C4-2B (cell line): ENCODE data around the gene PPP2R5C.

Experiments
- H3K27ac ChIP-seq: fragments of 450-650 bp; 2 replicates; pipeline ENCODE4 v1.5.1; 2017
- CTCF ChIP-seq: fragments of 450-650 bp; conservative IDR thresholded peaks from 2 replicates; pipeline ENCODE4 v1.5.1; 2017; ENCODE audit warnings: mild to moderate bottlenecking
- ZFX ChIP-seq: fragments of 450-650 bp; IDR thresholded peaks from 2 replicates; pipeline ENCODE4 v1.6.1; 2017

PPP2R5C gene

DNA sequence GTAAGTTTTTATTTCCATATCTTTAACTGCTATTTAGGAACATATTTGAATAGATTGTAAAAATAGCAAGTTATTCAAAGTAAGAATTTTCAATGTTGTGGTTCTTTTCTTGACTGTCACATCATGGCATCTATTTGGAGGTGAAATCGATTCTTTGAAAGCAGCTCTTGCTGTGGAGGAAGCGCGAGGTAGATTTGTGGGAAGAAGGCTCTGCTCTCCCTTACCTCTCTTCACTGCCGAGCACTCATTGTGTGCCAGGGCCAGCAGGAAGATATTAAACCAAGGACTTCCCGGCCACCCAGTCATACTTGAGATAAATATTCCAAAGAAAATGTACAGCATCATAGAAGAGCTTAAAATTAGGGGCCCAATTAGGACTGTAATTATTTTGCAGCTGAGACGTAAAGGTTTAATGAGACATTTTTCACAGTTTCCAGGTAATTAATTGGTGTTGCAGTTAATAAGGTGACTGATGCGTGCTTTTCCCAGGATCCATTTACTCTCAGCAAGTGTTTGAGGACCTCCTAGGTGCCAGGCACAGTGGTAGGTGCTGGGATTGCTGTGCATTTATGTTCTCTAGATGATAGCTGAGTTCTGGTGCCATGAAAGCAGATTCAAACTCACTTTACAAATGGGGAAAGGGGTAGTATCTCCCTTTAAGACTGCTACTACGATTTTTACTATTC, 113.7 kb downstream of the PPP2R5C start:
- no peak overlapping the region for H3K27ac ChIP-seq

DNA sequence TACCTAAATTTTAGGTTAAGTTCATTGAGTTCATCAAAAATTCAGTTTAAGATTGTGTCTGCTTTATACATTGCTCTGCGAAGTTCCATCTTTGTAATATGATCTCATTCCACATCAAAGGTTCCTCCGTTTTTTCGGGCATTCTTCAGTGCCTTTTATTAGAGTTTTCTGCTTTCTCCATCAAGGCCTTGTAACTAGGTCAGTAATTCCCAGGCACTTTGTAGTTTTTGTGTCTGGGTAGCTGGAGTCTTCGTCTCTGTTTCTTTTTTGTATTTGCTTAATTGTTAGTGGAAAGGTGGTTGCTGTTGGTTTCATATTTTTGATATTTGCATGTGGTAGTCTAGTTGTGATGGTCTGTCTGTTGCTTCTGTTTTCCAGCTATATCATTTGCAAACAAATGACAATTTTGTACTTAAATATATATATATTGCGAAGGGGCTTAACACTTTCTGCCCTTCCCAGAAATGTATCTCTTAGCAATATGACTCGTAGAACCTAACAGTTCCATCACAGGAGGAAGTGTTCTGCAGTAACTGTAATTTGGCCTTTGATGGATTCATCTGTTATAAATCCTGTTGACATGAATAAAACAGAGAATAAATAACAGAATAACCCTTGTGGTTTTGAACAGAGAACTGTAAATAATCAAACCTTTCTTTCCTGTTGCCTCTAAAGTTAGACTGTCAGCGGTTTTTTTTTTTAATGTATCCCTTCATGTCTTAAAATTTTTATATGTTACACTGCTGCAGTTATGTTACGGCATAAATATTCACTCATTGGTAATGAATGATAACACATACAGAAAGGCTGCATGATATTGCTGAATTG, 114.4 kb downstream of the PPP2R5C start:
- no peak for TF ChIP-seq CTCF
- no peak for TF ChIP-seq ZFX
- H3K27ac ChIP-seq: no peak overlapping the region

More for the DNA sequence above, 113.7 kb downstream of the PPP2R5C start:
- TF ChIP-seq ZFX (no peak), CTCF (no peak)

- H3K27ac ChIP-seq: no peak overlapping the region
- no peak for TF ChIP-seq CTCF
- no peak for TF ChIP-seq ZFX
Observed at GRCh38 chr14:101876555-101876938, 115.0 kb downstream of the PPP2R5C start.

DNA sequence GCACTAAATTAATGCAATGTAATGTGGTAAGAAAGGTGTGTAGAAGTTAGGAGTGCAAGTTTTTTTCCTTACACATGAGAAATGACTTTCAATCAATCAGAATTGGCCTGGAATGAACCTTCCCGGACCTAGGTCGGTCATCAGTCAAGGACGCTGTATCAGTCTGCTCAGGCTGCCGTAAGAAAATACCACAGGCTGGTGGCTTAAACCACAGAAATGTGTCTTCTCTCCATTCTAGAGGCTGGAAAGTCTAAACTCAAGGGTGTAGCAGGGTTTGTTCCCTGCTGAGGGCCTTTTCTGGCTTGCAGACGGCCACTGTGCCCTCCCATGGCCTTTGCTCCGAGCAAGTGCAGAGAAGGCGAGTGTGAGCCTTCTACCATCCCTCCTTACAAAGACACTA, 116.3 kb downstream of the PPP2R5C start:
- H3K27ac ChIP-seq: no peak overlapping the region
- TF ChIP-seq ZFX (no peak), CTCF (no peak)

- TF ChIP-seq CTCF: no peak
- no peak for TF ChIP-seq ZFX
- no peak overlapping the region for H3K27ac ChIP-seq
Observed at GRCh38 chr14:101878211-101878821, 116.8 kb downstream of the PPP2R5C start.

DNA sequence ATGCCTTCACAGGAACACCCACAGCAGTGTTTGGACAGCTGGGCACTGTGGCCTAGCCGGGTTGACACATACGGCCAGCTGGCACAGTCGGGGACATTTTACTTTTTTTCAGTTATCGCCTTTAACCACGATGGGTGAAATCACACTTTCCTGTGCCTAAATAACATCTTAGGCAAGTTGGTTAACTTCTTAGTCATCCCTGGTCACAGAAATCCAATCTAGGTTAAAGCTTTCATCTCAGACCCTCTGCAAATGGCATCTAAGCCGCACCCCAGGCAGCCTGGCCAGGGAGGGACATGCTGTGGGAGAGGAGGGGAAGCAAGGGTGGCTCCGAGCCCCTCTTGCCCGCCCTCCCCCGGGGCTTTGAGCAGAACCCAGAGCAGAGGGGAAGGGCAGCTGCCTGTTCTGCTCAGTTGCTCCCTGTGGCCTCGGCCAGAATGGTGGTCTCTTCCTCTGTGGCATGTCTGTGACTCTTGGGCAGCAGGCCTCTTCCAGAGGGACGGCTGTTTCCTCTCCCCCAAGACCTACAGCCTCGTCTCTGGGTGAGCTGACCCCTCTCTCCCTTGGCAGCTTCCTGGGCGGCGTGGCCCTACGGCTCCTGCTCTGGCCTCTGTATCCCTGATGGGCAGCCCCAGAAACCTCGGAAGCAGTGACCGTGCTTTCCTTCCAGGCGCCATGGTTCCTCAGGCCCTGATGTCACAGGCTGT, 117.5 kb downstream of the PPP2R5C start:
- no peak for TF ChIP-seq ZFX
- TF ChIP-seq CTCF: no peak
- no peak overlapping the region for H3K27ac ChIP-seq
